ENCODE data around the gene RASSF1. TPM values are rescaled to one million over a fixed set of nuclear protein-coding genes. Genes with fewer than 3 reads are reported as not detected.

Gene RASSF1
- total RNA-seq, 1 experiment from 2014 or later = 15.9 TPM

DNA sequence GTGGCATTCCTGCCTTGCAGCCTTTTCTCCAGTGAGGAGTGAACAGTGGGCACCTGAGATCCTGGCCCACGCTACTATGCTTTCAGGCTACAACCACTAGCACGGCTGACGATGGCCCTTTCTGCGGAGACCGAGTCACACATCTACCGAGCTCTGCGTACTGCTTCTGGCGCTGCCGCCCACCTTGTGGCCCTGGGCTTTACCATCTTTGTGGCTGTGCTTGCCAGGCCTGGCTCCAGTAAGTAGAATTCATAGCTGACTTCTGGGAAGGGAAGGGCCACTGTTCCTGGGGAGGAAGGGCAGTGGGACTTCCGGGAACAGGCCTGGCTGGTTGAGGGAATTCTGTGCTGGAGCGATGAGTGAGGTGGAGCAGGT is 10.7 kb upstream of the RASSF1 start:
- Histone ChIP-seq H2AFZ (peak overlapping the region; percentile 89), H4K20me1 (ENCODE audit: insufficient read depth) (peaks cover 10% of the 10 kb centered on the region), H3K27me3 (ENCODE audit: insufficient read depth, low read depth) (no peaks in the 10 kb centered on the region), H3K79me2 (ENCODE audit: low read depth) (peaks cover 25% of the 10 kb centered on the region), H3K27ac (no peak overlapping the region), H3K9me3 (ENCODE audit: insufficient read depth, low read depth) (no peaks in the 10 kb centered on the region), H3K9me2 (ENCODE audit: insufficient read depth) (no peaks in the 10 kb centered on the region), H3F3A (ENCODE audit: insufficient read depth, low read depth) (peaks cover 9% of the 10 kb centered on the region; the same call in 1 of the 2 replicates), H3K4me3 (peak overlapping the region; percentile 79), H3K4me1 (replicated peaks; ENCODE audit: insufficient read depth) (peaks cover 22% of the 10 kb centered on the region), H3K4me2 (peak overlapping the region; percentile 97), H3K36me3 (ENCODE audit: low read depth) (no peaks in the 10 kb centered on the region)
- ChIA-PET CTCF (no interaction called here), POLR2A (ENCODE audit: unreplicated experiment) (interaction anchor here (0.6 to 0.7 kb wide), 3 partner anchors 14 to 100 kb away, joined by 3 to 6 read pairs (median 6); no protein-coding TSS in a partner anchor)
- no peak for DNase-seq
- TF ChIP-seq EZH2 (IDR thresholded peaks at IDR 0.05; ENCODE audit: low read depth) = no peak
- TF ChIP-seq, protein P1, sequence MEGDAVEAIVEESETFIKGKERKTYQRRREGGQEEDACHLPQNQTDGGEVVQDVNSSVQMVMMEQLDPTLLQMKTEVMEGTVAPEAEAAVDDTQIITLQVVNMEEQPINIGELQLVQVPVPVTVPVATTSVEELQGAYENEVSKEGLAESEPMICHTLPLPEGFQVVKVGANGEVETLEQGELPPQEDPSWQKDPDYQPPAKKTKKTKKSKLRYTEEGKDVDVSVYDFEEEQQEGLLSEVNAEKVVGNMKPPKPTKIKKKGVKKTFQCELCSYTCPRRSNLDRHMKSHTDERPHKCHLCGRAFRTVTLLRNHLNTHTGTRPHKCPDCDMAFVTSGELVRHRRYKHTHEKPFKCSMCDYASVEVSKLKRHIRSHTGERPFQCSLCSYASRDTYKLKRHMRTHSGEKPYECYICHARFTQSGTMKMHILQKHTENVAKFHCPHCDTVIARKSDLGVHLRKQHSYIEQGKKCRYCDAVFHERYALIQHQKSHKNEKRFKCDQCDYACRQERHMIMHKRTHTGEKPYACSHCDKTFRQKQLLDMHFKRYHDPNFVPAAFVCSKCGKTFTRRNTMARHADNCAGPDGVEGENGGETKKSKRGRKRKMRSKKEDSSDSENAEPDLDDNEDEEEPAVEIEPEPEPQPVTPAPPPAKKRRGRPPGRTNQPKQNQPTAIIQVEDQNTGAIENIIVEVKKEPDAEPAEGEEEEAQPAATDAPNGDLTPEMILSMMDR (conservative IDR thresholded peaks at IDR 0.05) = no peak
- TSS peak; percentile 60 for BruUV-seq (replicated peaks)
- intact Hi-C loops (cut with micrococcal nuclease; ENCODE audit: unreplicated experiment) = loop anchor here (1.0 to 2.0 kb wide), 2 partner anchors 8 to 261 kb away; partner anchors contain the start of gene TMEM115

DNA sequence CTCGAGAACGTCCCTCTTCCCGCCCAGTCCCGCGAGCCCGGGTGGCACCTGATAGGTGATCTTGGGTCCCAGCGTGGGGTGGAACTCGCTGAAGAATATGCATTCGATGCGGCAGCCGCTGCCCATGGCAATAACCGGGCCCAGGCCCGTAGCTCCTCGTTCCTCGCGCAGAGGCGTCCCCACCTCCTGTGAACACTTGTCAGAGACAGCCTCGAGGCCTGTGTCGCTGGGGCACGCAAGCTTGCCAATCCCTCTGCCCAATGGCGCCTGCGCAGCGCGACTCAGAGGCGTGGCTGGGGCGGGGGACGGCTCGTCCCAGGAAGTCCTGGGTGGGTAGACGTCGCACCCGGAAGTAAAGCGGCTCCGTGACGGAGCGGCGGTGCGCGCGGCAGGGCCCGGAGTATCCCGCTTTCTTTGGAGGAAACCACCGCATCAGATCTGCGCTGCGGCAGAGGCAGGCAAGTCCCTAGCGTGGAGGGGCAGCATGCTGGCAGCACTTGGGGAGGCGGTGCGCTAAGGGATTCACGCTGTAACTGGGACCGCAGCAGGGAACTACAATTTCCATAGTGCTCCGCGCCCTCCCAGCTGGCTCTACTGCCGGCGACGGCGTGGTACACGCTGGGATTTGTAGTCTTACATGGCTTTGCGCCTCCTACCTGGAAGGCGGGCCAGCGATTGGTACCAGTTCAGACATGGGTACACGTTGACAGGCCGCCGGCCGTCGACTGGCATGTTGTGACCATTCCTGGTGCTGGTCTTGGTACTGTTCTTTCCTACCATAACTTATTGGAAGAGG is 10.1 kb upstream of the RASSF1 start, which contains the start of the genes CYB561D2 and NPRL2:
CYB561D2 (plus strand) TSS at position 336 of the 796 bp plus-strand sequence. CDS start 572 bp downstream, outside the sequence.
NPRL2 (minus strand) TSS at position 249 of the 796 bp plus-strand sequence; CDS start at position 126, 123 bp downstream.
- Histone ChIP-seq H2AFZ (peak within 1 kb of the TSS; percentile 89), H3K9me3 (ENCODE audit: insufficient read depth, low read depth) (no peaks in the 10 kb centered on the region), H3K9me2 (ENCODE audit: insufficient read depth) (no peaks in the 10 kb centered on the region), H3K36me3 (ENCODE audit: low read depth) (no peaks in the 10 kb centered on the region), H3K4me3 (peak within 1 kb of the TSS; percentile 79), H3K27ac (0 out of 2 replicates have a peak within 1 kb of the TSS, but pooled peaks have one; percentile 45), H3K4me2 (peak within 1 kb of the TSS; percentile 97), H3K4me1 (replicated peaks; ENCODE audit: insufficient read depth) (peaks cover 17% of the 10 kb centered on the region; the same call in 1 of the 2 replicates), H3K79me2 (ENCODE audit: low read depth) (peaks cover 19% of the 10 kb centered on the region), H3F3A (ENCODE audit: insufficient read depth, low read depth) (peaks cover 9% of the 10 kb centered on the region; the same call in 1 of the 2 replicates), H3K27me3 (ENCODE audit: insufficient read depth, low read depth) (no peaks in the 10 kb centered on the region), H4K20me1 (ENCODE audit: insufficient read depth) (peaks cover 6% of the 10 kb centered on the region)
- no peak for TF ChIP-seq EZH2 (IDR thresholded peaks at IDR 0.05; ENCODE audit: low read depth)
- TF ChIP-seq, protein P1 (conservative IDR thresholded peaks at IDR 0.05) = no peak
- CTCF ChIA-PET = interaction anchor here (0.8 to 2.3 kb wide), 3 partner anchors 14 to 191 kb away, joined by 3 to 6 read pairs (median 5); no protein-coding TSS in a partner anchor
- intact Hi-C loops (cut with micrococcal nuclease; ENCODE audit: unreplicated experiment) = loop anchor here (1.0 to 2.0 kb wide), 2 partner anchors 9 to 262 kb away; partner anchors contain the start of gene TMEM115
- POLR2A ChIA-PET (ENCODE audit: unreplicated experiment) = interaction anchor here (0.6 to 0.9 kb wide), 6 partner anchors 9 to 252 kb away, joined by 3 to 7 read pairs (median 5); no protein-coding TSS in a partner anchor
- peak; percentile 89 to 98 for DNase-seq
- BruUV-seq (replicated peaks) = no TSS peak

DNA sequence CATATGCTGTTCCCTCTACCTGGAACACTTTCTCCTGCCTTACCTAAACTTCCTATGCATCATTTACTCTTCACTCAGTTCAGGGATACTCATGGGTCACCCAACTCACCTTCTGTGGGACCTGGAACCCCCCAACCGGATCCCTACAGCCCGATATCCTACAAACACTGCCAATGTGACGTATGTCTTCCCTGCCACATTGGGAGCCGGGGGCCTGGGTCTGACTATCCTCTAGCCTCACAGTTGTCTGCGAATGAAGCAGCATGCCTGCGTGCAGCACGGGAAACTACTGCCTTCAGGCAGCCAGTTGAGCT is 9.5 kb upstream of the RASSF1 start:
- TF ChIP-seq, protein P1 (conservative IDR thresholded peaks at IDR 0.05) = no peak
- TF ChIP-seq EZH2 (IDR thresholded peaks at IDR 0.05; ENCODE audit: low read depth) = no peak
- H4K20me1 ChIP-seq (ENCODE audit: insufficient read depth) = peaks cover under 1% of the 10 kb centered on the region; the same call in 1 of the 2 replicates
- peaks cover 9% of the 10 kb centered on the region; the same call in 1 of the 2 replicates for H3F3A ChIP-seq (ENCODE audit: insufficient read depth, low read depth)
- H3K9me3 ChIP-seq (ENCODE audit: insufficient read depth, low read depth) = no peaks in the 10 kb centered on the region
- ChIA-PET CTCF (interaction anchor here (0.8 to 2.3 kb wide), 3 partner anchors 13 to 192 kb away, joined by 3 to 6 read pairs (median 5); no protein-coding TSS in a partner anchor), POLR2A (ENCODE audit: unreplicated experiment) (interaction anchor here (0.6 to 0.9 kb wide), 4 partner anchors 10 to 252 kb away, joined by 3 to 7 read pairs (median 4); no protein-coding TSS in a partner anchor)
- H3K27me3 ChIP-seq (ENCODE audit: insufficient read depth, low read depth) = no peaks in the 10 kb centered on the region
- intact Hi-C loops (cut with micrococcal nuclease; ENCODE audit: unreplicated experiment) = loop anchor here (2.0 kb wide), 1 partner anchor 263 kb away; no protein-coding TSS in a partner anchor
- peaks cover 16% of the 10 kb centered on the region; the same call in 1 of the 2 replicates for H3K79me2 ChIP-seq (ENCODE audit: low read depth)
- no peak overlapping the region for H3K27ac ChIP-seq
- peak overlapping the region; percentile 97 for H3K4me2 ChIP-seq
- peak overlapping the region; percentile 89 for H2AFZ ChIP-seq
- H3K4me1 ChIP-seq (replicated peaks; ENCODE audit: insufficient read depth) = peaks cover 17% of the 10 kb centered on the region; the same call in 1 of the 2 replicates
- TSS peak; percentile 14 for BruUV-seq (replicated peaks)
- H3K36me3 ChIP-seq (ENCODE audit: low read depth) = no peaks in the 10 kb centered on the region
- no peaks in the 10 kb centered on the region for H3K9me2 ChIP-seq (ENCODE audit: insufficient read depth)
- no peak for DNase-seq
- H3K4me3 ChIP-seq = peak overlapping the region; percentile 79

Measured in PC-9 (cell line).